Ammon's horn (tissue), 1 donor: ENCODE results near the gene TIGD4.
"Not testable (repeated sequence)": the region's sequence is repeated elsewhere in the genome, so short reads cannot be mapped to it uniquely, and the experiment has no call there.

Source experiments
- DNase-seq: peaks from one replicate; pipeline ENCODE4 v3.0.0-alpha.2; 2016; ENCODE audit warnings: low spot score

TIGD4 gene

GRCh38 chr4:152780267-152780778 is 793 bp upstream of the TIGD4 start:
- DNase-seq = no peak

- peak; percentile 57 for DNase-seq
Measured at GRCh38 chr4:152778656-152779512, 646 bp downstream of the TIGD4 start.

GRCh38 chr4:152777488-152777887 is 2.0 kb downstream of the TIGD4 start:
- no peak for DNase-seq

GRCh38 chr4:152776352-152776751 is 3.2 kb downstream of the TIGD4 start:
- DNase-seq = no peak

- no peak for DNase-seq
Measured at GRCh38 chr4:152773953-152774352, 5.6 kb downstream of the TIGD4 start.

GRCh38 chr4:152773339-152773738 is 6.2 kb downstream of the TIGD4 start:
- no peak for DNase-seq

- peak; percentile 20 for DNase-seq
Measured at GRCh38 chr4:152771741-152772533, 7.6 kb downstream of the TIGD4 start.

- DNase-seq = not testable (repeated sequence)
Measured at GRCh38 chr4:152765069-152765737, 14.3 kb downstream of the TIGD4 start.

- DNase-seq = no peak
Measured at GRCh38 chr4:152763796-152764195, 15.7 kb downstream of the TIGD4 start.

GRCh38 chr4:152748619-152749018 is 30.9 kb downstream of the TIGD4 start:
- DNase-seq = no peak

GRCh38 chr4:152747444-152747843 is 32.1 kb downstream of the TIGD4 start:
- no peak for DNase-seq

- no peak for DNase-seq
Measured at GRCh38 chr4:152738827-152739226, 40.7 kb downstream of the TIGD4 start.

GRCh38 chr4:152735906-152736305 is 43.6 kb downstream of the TIGD4 start:
- DNase-seq = no peak

GRCh38 chr4:152735396-152735859 is 44.1 kb downstream of the TIGD4 start:
- no peak for DNase-seq

- no peak for DNase-seq
Measured at GRCh38 chr4:152734699-152735050, 44.9 kb downstream of the TIGD4 start.

GRCh38 chr4:152734015-152734698 is 45.4 kb downstream of the TIGD4 start:
- DNase-seq = peak; percentile 29

GRCh38 chr4:152731997-152732396 is 47.5 kb downstream of the TIGD4 start:
- DNase-seq = no peak

GRCh38 chr4:152729466-152729865 is 50.1 kb downstream of the TIGD4 start:
- DNase-seq = no peak

GRCh38 chr4:152728343-152728742 is 51.2 kb downstream of the TIGD4 start:
- DNase-seq = no peak

GRCh38 chr4:152727784-152728183 is 51.7 kb downstream of the TIGD4 start:
- no peak for DNase-seq

GRCh38 chr4:152724494-152724893 is 55.0 kb downstream of the TIGD4 start:
- no peak for DNase-seq

GRCh38 chr4:152723236-152723635 is 56.3 kb downstream of the TIGD4 start:
- DNase-seq = no peak
